ENCODE results near the gene CAB39L. TPM values are rescaled to one million over a fixed set of nuclear protein-coding genes. Genes with fewer than 3 reads are reported as not detected.

CAB39L gene
- total RNA-seq, 1 donor from 2014 or later: 13.4 TPM

DNA sequence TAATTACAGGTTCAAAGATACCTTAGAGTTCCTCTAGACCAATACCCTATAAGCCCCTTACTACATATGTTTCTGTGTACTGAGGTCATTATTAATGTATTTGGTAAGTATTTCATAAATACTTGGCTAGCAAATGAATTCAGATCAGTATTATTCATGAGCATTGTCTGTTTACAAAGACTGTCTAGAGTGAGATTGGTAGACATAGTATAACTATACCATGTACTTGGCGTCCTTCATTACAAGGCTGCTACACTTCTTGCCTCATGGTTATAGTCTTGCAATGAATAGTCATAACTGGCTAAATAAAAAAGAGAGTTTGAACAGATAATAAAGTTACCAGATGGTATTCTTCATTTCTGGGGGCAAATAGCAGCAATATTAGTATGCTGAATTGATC, 12.3 kb upstream of the CAB39L start:
- Histone ChIP-seq H3K36me3 (peaks cover 12% of the 10 kb centered on the region), H3K9me3 (no peaks in the 10 kb centered on the region), H3K4me3 (no peak overlapping the region), H3K27me3 (ENCODE audit: low read depth) (no peaks in the 10 kb centered on the region), H3K27ac (no peak overlapping the region), H3K4me1 (no peaks in the 10 kb centered on the region)
- TF ChIP-seq, protein P1, sequence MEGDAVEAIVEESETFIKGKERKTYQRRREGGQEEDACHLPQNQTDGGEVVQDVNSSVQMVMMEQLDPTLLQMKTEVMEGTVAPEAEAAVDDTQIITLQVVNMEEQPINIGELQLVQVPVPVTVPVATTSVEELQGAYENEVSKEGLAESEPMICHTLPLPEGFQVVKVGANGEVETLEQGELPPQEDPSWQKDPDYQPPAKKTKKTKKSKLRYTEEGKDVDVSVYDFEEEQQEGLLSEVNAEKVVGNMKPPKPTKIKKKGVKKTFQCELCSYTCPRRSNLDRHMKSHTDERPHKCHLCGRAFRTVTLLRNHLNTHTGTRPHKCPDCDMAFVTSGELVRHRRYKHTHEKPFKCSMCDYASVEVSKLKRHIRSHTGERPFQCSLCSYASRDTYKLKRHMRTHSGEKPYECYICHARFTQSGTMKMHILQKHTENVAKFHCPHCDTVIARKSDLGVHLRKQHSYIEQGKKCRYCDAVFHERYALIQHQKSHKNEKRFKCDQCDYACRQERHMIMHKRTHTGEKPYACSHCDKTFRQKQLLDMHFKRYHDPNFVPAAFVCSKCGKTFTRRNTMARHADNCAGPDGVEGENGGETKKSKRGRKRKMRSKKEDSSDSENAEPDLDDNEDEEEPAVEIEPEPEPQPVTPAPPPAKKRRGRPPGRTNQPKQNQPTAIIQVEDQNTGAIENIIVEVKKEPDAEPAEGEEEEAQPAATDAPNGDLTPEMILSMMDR (IDR thresholded peaks at IDR 0.05): no peak
- ATAC-seq: no peak
- DNase-seq: no peak
- intact Hi-C loops (cut with DNase I): no loop called here

DNA sequence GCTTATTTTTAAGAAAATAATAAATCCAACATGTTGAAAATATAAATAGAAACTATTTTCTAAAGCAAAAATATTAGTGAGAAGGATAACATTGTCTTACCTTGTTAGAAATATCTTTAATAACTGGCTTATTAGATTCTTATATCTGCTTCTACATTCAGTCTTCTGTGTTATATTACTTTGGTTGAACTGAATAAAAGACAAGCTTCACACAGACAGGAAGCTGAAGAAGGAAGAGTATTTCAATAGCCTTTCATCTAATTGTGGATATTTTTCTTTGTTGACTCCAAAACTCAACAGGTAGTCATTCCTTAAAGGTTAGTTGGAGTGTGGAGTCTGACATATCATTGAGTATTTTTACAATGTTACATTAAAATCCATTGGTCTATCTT, 11.1 kb upstream of the CAB39L start:
- DNase-seq (no peak), ATAC-seq (no peak)
- no peak overlapping the region for H3K27ac ChIP-seq
- TF ChIP-seq, protein P1 (IDR thresholded peaks at IDR 0.05): no peak
- H3K4me3 ChIP-seq: no peak overlapping the region
- H3K9me3 ChIP-seq: no peaks in the 10 kb centered on the region
- intact Hi-C loops (cut with DNase I): no loop called here
- no peaks in the 10 kb centered on the region for H3K4me1 ChIP-seq
- H3K36me3 ChIP-seq: peaks cover 5% of the 10 kb centered on the region
- H3K27me3 ChIP-seq (ENCODE audit: low read depth): no peaks in the 10 kb centered on the region

DNA sequence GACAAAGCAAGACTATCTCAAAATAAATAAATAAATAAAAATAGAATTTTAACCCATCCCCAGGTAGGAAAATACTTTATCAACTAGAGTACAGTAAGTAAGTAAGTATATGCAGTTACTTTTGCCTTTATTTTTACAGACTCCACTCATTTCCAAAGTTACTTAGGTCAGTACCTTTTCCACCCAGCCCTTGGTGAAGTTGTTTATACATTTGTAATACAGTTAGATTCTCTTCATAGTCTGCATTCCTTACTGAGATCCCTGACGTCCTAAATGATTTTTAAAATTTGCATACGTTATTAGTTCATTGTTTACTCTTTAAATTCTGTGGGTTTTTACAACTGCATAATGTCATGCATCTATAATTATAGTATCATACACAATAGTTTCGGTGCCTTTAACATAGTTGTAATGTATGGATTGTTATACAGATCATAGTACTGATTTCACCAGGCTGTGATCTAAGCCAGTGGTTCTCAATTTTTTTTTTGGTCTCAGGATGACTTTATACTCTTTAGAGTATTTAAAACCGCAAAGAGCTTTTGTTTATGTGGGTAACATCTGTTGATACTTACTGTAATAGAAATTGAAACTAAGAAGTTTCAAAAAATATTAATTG, 10.6 kb upstream of the CAB39L start:
- no peak for ATAC-seq
- intact Hi-C loops (cut with DNase I): no loop called here
- H3K9me3 ChIP-seq: no peaks in the 10 kb centered on the region
- no peak for DNase-seq
- no peak overlapping the region for H3K27ac ChIP-seq
- TF ChIP-seq, protein P1 (IDR thresholded peaks at IDR 0.05): no peak
- no peak overlapping the region for H3K4me3 ChIP-seq
- H3K4me1 ChIP-seq: no peaks in the 10 kb centered on the region
- H3K36me3 ChIP-seq: peaks cover 5% of the 10 kb centered on the region
- H3K27me3 ChIP-seq (ENCODE audit: low read depth): no peaks in the 10 kb centered on the region

DNA sequence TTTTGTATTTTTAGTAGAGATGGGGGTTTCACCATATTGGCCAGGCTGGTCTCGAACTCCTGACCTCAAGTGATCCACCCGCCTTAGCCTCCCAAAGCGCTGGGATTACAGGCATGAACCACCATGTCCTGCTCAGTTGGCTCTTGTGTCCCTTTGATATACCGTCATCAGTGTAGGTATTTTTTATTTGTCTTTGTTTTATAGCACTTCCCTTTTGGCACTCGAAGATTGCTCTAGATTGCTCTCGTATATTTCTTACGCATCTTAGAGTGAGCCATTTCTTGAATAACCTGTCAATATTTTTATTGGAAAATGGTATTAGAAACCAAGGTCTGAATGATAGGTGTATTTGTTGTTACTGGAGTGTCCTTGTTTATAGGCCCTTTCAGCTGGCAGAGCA, 9.6 kb upstream of the CAB39L start:
- Histone ChIP-seq H3K27ac (no peak overlapping the region), H3K4me1 (peaks cover under 1% of the 10 kb centered on the region), H3K36me3 (peaks cover 5% of the 10 kb centered on the region), H3K9me3 (no peaks in the 10 kb centered on the region), H3K27me3 (ENCODE audit: low read depth) (no peaks in the 10 kb centered on the region), H3K4me3 (no peak overlapping the region)
- DNase-seq: no peak
- ATAC-seq: no peak
- TF ChIP-seq, protein P1 (IDR thresholded peaks at IDR 0.05): no peak
- intact Hi-C loops (cut with DNase I): no loop called here

DNA sequence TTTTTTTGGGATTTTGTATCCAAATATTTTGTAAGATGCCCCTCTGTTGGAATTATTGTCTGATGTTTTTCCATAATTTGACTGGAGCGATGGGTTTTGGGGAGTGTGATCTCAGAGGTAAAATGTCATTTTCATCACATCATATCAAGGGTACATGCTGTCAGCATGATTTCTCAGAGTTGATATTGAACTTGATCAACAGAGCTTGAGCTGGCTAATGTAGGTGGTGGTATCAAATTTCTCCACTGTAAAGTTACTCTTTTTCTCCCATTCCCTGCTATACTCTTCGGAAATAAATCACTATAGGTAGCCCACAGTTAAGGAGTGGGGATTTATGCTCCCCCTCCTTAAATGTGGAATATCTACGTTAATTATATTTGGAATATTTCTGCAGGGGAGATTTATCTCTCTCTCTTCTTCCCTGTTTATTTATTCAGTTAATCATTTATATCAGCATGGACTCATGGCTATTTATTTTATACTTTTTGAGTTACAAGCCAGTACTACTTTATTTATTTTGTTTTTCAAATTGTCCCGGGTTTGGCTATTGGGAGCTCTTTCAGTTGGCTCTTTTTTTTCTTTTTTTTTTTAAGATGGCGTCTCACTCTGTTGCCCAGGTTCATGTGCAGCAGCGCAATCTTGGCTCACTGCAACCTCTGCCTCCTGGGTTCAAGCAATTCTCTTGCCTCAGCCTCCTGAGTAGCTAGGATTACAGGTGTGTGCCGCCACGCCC, 9.0 kb upstream of the CAB39L start:
- Histone ChIP-seq H3K27me3 (ENCODE audit: low read depth) (no peaks in the 10 kb centered on the region), H3K9me3 (no peaks in the 10 kb centered on the region), H3K27ac (no peak overlapping the region), H3K4me1 (peaks cover 6% of the 10 kb centered on the region), H3K36me3 (peaks cover 5% of the 10 kb centered on the region), H3K4me3 (no peak overlapping the region)
- no peak for DNase-seq
- ATAC-seq: no peak
- TF ChIP-seq, protein P1 (IDR thresholded peaks at IDR 0.05): no peak
- intact Hi-C loops (cut with DNase I): no loop called here
